SK-N-SH (cell line): Measurements from ENCODE around the gene CPLANE1. TPM values are rescaled to one million over a fixed set of nuclear protein-coding genes. Genes with fewer than 3 reads are reported as not detected.

ENCODE experiments used
- CTCF ChIA-PET: fragments of 300-600, 350-600 bp; formaldehyde crosslinking; extraction: SDS; loops from one replicate; lab custom pipeline; 2021; lab: Yijun Ruan, JAX
- POLR2A ChIA-PET: fragments of 350-600 bp; sonication (Branson Sonifier 250); formaldehyde crosslinking; extraction: SDS; loops from one replicate; lab custom pipeline; 2020; ENCODE audit warnings: antibody characterized with exemption, inconsistent platforms; lab: Yijun Ruan, JAX
- DNase-seq: peaks from one replicate; pipeline ENCODE4 v3.0.0; 2012
- H2AFZ ChIP-seq: fragments of 200-600 bp; sonication (generic); 2 replicates; pipeline ENCODE4 v1.8.1; 2016; ENCODE audit warnings: antibody characterized with exemption, mild to moderate bottlenecking, low read depth
- H3F3A ChIP-seq: fragments of 200-600 bp; sonication (generic); replicated peaks from 2 replicates; pipeline ENCODE3; 2016; ENCODE audit warnings: antibody characterized with exemption, mild to moderate bottlenecking; ENCODE audit not compliant: insufficient read depth
- H3K27ac ChIP-seq, 2 experiments: fragments of 200-500 bp in 1 of 2; fragments of 200-600 bp in 1 of 2; sonication (Bioruptor generic) in 1 of 2; sonication (generic), shearing (Covaris generic) in 1 of 2; 2 replicates each; pipeline versions ENCODE4 v1.5.1 to v1.6.1; 2014 to 2016; ENCODE audit warnings: low read depth in 2 of 2, inconsistent platforms in 1 of 2, low read length in 1 of 2, mild to moderate bottlenecking in 1 of 2, mixed read lengths in 1 of 2
- H3K27me3 ChIP-seq: fragments of 200-600 bp; sonication (generic), shearing (Covaris generic); 2 replicates; pipeline ENCODE4 v1.6.1; 2016; ENCODE audit warnings: mixed run types; ENCODE audit not compliant: insufficient read depth
- H3K36me3 ChIP-seq, 2 experiments: fragments of 200-500 bp in 1 of 2; fragments of 200-600 bp in 1 of 2; sonication (Bioruptor generic) in 1 of 2; sonication (generic) in 1 of 2; replicated peaks in 1 of 2; 2 replicates each; pipeline versions ENCODE3 to v1.5.1; 2014 to 2016; ENCODE audit warnings: low read length in 1 of 2, mild to moderate bottlenecking in 1 of 2; ENCODE audit not compliant: insufficient read depth in 2 of 2, control insufficient read depth in 1 of 2
- H3K4me1 ChIP-seq, 2 experiments: fragments of 200-500 bp in 1 of 2; fragments of 200-600 bp in 1 of 2; sonication (Bioruptor generic) in 1 of 2; sonication (generic), shearing (Covaris generic) in 1 of 2; 2 replicates each; pipeline versions ENCODE4 v1.5.1 to v1.6.1; 2014 to 2016; ENCODE audit warnings: low read depth in 1 of 2, low read length in 1 of 2, mixed run types in 1 of 2; ENCODE audit not compliant: insufficient read depth in 2 of 2, control insufficient read depth in 1 of 2
- H3K4me2 ChIP-seq: fragments of 200-600 bp; sonication (generic), shearing (Covaris generic); 2 replicates; pipeline ENCODE4 v1.6.1; 2017; ENCODE audit warnings: mixed run types
- H3K4me3 ChIP-seq, 2 experiments: fragments of 200-500 bp in 1 of 2; fragments of 200-600 bp in 1 of 2; sonication (Bioruptor generic) in 1 of 2; sonication (generic), shearing (Covaris generic) in 1 of 2; 2 replicates each; pipeline versions ENCODE4 v1.5.1 to v1.8.1; 2014 to 2016; ENCODE audit warnings: low read depth in 2 of 2, inconsistent platforms in 1 of 2, low read length in 1 of 2, mild to moderate bottlenecking in 1 of 2, mixed read lengths in 1 of 2, moderate library complexity in 1 of 2
- H3K79me2 ChIP-seq: fragments of 200-600 bp; sonication (generic); 2 replicates; pipeline ENCODE4 v1.8.1; 2017; ENCODE audit warnings: mild to moderate bottlenecking; ENCODE audit not compliant: insufficient read depth
- H3K9ac ChIP-seq: fragments of 200-600 bp; sonication (generic); 2 replicates; pipeline ENCODE4 v1.6.1; 2017; ENCODE audit warnings: mixed run types
- H3K9me2 ChIP-seq: fragments of 200-600 bp; sonication (generic); 2 replicates; pipeline ENCODE4 v1.6.1; 2017; ENCODE audit warnings: mixed run types
- H3K9me3 ChIP-seq: fragments of 200-600 bp; sonication (generic); 2 replicates; pipeline ENCODE4 v1.6.1; 2017; ENCODE audit warnings: mixed run types, mild to moderate bottlenecking, moderate library complexity
- H4K20me1 ChIP-seq: fragments of 200-600 bp; sonication (generic); 2 replicates; pipeline ENCODE4 v1.6.1; 2017; ENCODE audit warnings: mild to moderate bottlenecking, mixed run types; ENCODE audit not compliant: insufficient read depth
- ELF1 ChIP-seq: IDR thresholded peaks from 2 replicates; pipeline ENCODE4 v1.4.0; 2012
- EZH2phosphoT487 ChIP-seq: fragments of 200-600 bp; sonication (generic); IDR thresholded peaks from 2 replicates; pipeline ENCODE4 v1.6.1; 2017; ENCODE audit warnings: low read depth, mixed run types, mild to moderate bottlenecking, antibody characterized with exemption, moderate library complexity, borderline replicate concordance
- FOSL2 ChIP-seq: IDR thresholded peaks from 2 replicates; pipeline ENCODE4 v1.4.0; 2012; ENCODE audit warnings: low read depth, mild to moderate bottlenecking, moderate library complexity, borderline replicate concordance
- FOXJ3 ChIP-seq: sonication (generic); formaldehyde crosslinking; IDR thresholded peaks from 2 replicates; pipeline ENCODE4 v1.5.1; 2020; ENCODE audit warnings: mild to moderate bottlenecking, missing genetic modification reagents
- FOXM1 ChIP-seq: IDR thresholded peaks from 2 replicates; pipeline ENCODE4 v1.4.0; 2012; ENCODE audit warnings: low read depth, mild to moderate bottlenecking
- GABPA ChIP-seq: IDR thresholded peaks from 2 replicates; pipeline ENCODE4 v1.4.0; 2012; ENCODE audit warnings: low read depth, mild to moderate bottlenecking
- GATA2 ChIP-seq: sonication (generic); formaldehyde crosslinking; IDR thresholded peaks from 2 replicates; pipeline ENCODE4 v1.5.0; 2020; ENCODE audit warnings: mild to moderate bottlenecking, missing genetic modification reagents
- IRF3 ChIP-seq: fragments of 150-350 bp; IDR thresholded peaks from 2 replicates; pipeline ENCODE4 v1.6.1; 2016; ENCODE audit warnings: mild to moderate bottlenecking, low read depth, low read length
- NFIC ChIP-seq: IDR thresholded peaks from 2 replicates; pipeline ENCODE4 v1.4.0; 2012; ENCODE audit warnings: borderline replicate concordance
- PBX3 ChIP-seq: IDR thresholded peaks from 2 replicates; pipeline ENCODE4; 2012
- USF1 ChIP-seq: IDR thresholded peaks from 2 replicates; pipeline ENCODE4 v1.4.0; 2012; ENCODE audit warnings: low read depth, borderline replicate concordance
- ZBTB33 ChIP-seq: IDR thresholded peaks from 2 replicates; pipeline ENCODE4 v1.4.0; 2012; ENCODE audit warnings: low read depth, borderline replicate concordance
- WGBS: methylation state at CpG from one replicate; pipeline ENCODE4 v1.1.6; 2017; ENCODE audit warnings: low lambda C conversion rate; 5-methylcytosine and 5-hydroxymethylcytosine counted together
- polyA plus RNA-seq, 3 experiments: library from polyadenylated mRNA; depleted of rRNA; stranded (reverse); fragments of >200 nt; gene quantifications; 2 replicates each; pipeline ENCODE4 v1.2.3, GENCODE V29; 2012

Gene CPLANE1
- polyA plus RNA-seq, 1 of the 3 experiments (the other 2 are of a cell fraction) = 3.6 TPM

- no peak for TF ChIP-seq PBX3
Measured at GRCh38 chr5:37121027-37121426, 128.1 kb downstream of the CPLANE1 start (continued).

- 77% methylated on average over 4 of the region's 5 CpGs for WGBS
- no peak overlapping the region for H3K27ac ChIP-seq
- H3K36me3 ChIP-seq = peaks cover 19 to 49% of the 10 kb centered on the region in 2 experiments
- H3K4me1 ChIP-seq = no peaks in the 10 kb centered on the region
- no peak overlapping the region for H3K4me2 ChIP-seq
- no peak overlapping the region for H2AFZ ChIP-seq
- ChIA-PET POLR2A (no interaction called here), CTCF (interaction anchor here (0.9 kb wide), 1 partner anchor 50 kb away, joined by 3 read pairs; no protein-coding TSS in a partner anchor)
- no peaks in the 10 kb centered on the region for H4K20me1 ChIP-seq
- TF ChIP-seq ELF1 (no peak), FOSL2 (no peak), GATA2 (CRISPR knock-in tag) (no peak)
- DNase-seq = no peak
- H3K9me2 ChIP-seq = no peaks in the 10 kb centered on the region
- no peak overlapping the region for H3K4me3 ChIP-seq
- H3K9me3 ChIP-seq = no peaks in the 10 kb centered on the region
- no peaks in the 10 kb centered on the region for H3K79me2 ChIP-seq
- H3K27me3 ChIP-seq = no peaks in the 10 kb centered on the region
- no peak overlapping the region for H3K9ac ChIP-seq
- H3F3A ChIP-seq = no peaks in the 10 kb centered on the region
Measured at GRCh38 chr5:37120270-37120669, 128.9 kb downstream of the CPLANE1 start.

- H2AFZ ChIP-seq = no peak overlapping the region
- no peaks in the 10 kb centered on the region for H3K9me2 ChIP-seq
- no peak overlapping the region for H3K27ac ChIP-seq
- H3K27me3 ChIP-seq = no peaks in the 10 kb centered on the region
- H3K4me2 ChIP-seq = no peak overlapping the region
- H3K9me3 ChIP-seq = no peaks in the 10 kb centered on the region
- H3K4me1 ChIP-seq = no peaks in the 10 kb centered on the region
- H4K20me1 ChIP-seq = no peaks in the 10 kb centered on the region
- DNase-seq = no peak
- TF ChIP-seq GABPA (no peak), FOXM1 (no peak), NFIC (no peak), GATA2 (CRISPR knock-in tag) (no peak), USF1 (no peak), IRF3 (no peak), ZBTB33 (no peak), EZH2phosphoT487 (no peak), FOXJ3 (no peak)
- ChIA-PET CTCF (no interaction called here), POLR2A (no interaction called here)
- WGBS = 96% methylated on average over 6 of the region's 6 CpGs
- H3K4me3 ChIP-seq = no peak overlapping the region
- no peak overlapping the region for H3K9ac ChIP-seq
- no peaks in the 10 kb centered on the region for H3K79me2 ChIP-seq
- no peaks in the 10 kb centered on the region for H3F3A ChIP-seq
- peaks cover 25 to 53% of the 10 kb centered on the region in 2 experiments for H3K36me3 ChIP-seq
Measured at GRCh38 chr5:37116359-37116758, 132.8 kb downstream of the CPLANE1 start.
